ENCODE data around the gene OSER1.

DNA sequence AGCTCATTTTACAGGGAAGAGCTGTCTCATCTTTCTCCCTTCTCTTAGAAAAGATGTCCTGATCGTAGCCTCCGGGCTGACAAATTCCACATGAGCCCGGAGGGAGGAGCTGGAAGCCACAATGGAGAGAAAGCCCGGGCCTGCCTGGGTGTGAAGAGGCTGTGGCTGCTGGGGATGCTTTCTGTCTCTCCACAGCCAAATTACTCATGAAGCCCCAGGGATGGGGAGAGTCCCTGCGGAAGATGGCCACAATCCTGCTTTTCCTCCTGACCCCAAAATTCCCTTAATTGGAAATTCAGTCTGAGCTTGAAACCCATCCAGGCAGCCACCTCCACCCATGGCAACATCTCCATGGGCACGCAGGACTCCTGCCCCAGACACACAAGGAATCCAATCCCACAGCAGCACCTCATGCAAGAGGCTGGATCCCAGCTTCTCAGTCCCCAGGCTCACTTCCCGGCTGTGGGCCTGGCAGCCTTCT is 56.0 kb downstream of the OSER1 start:
- TF ChIP-seq, protein P1, sequence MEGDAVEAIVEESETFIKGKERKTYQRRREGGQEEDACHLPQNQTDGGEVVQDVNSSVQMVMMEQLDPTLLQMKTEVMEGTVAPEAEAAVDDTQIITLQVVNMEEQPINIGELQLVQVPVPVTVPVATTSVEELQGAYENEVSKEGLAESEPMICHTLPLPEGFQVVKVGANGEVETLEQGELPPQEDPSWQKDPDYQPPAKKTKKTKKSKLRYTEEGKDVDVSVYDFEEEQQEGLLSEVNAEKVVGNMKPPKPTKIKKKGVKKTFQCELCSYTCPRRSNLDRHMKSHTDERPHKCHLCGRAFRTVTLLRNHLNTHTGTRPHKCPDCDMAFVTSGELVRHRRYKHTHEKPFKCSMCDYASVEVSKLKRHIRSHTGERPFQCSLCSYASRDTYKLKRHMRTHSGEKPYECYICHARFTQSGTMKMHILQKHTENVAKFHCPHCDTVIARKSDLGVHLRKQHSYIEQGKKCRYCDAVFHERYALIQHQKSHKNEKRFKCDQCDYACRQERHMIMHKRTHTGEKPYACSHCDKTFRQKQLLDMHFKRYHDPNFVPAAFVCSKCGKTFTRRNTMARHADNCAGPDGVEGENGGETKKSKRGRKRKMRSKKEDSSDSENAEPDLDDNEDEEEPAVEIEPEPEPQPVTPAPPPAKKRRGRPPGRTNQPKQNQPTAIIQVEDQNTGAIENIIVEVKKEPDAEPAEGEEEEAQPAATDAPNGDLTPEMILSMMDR (conservative IDR thresholded peaks at IDR 0.05; ENCODE audit: low read length) = no peak
- TF ChIP-seq EZH2phosphoT487 (IDR thresholded peaks at IDR 0.05; ENCODE audit: borderline replicate concordance) = no peak

Data from Loucy (cell line).